ENCODE results near the gene PRPH2.

The PRPH2 gene

GRCh38 chr6:42697268-42697655, 25.1 kb downstream of the PRPH2 start:
- no peak for DNase-seq

GRCh38 chr6:42696526-42697267, 25.7 kb downstream of the PRPH2 start:
- DNase-seq, result no peak

GRCh38 chr6:42694586-42694985, 27.8 kb downstream of the PRPH2 start:
- no peak for DNase-seq

GRCh38 chr6:42693725-42694323, 28.6 kb downstream of the PRPH2 start:
- DNase-seq, result no peak

GRCh38 chr6:42692137-42692911, 30.1 kb downstream of the PRPH2 start:
- no peak for DNase-seq

- DNase-seq, result no peak
Measured at GRCh38 chr6:42690872-42691271, 31.5 kb downstream of the PRPH2 start.

- DNase-seq, result peak; percentile 34
Measured at GRCh38 chr6:42690151-42690702, 32.2 kb downstream of the PRPH2 start.

GRCh38 chr6:42689371-42689770, 33.0 kb downstream of the PRPH2 start:
- no peak for DNase-seq

- DNase-seq, result no peak
Measured at GRCh38 chr6:42688281-42688680, 34.1 kb downstream of the PRPH2 start.

GRCh38 chr6:42679358-42679757, 43.0 kb downstream of the PRPH2 start:
- DNase-seq, result no peak

- DNase-seq, result no peak
Measured at GRCh38 chr6:42674780-42675179, 47.6 kb downstream of the PRPH2 start.

- peak; percentile 16 for DNase-seq
Measured at GRCh38 chr6:42674368-42674767, 48.0 kb downstream of the PRPH2 start.

GRCh38 chr6:42664718-42665117, 57.7 kb downstream of the PRPH2 start:
- DNase-seq, result no peak

- DNase-seq, result peak; percentile 90
Measured at GRCh38 chr6:42661540-42662153, 60.8 kb downstream of the PRPH2 start.

- DNase-seq, result no peak
Measured at GRCh38 chr6:42659806-42660205, 62.6 kb downstream of the PRPH2 start.

GRCh38 chr6:42653851-42654250, 68.5 kb downstream of the PRPH2 start:
- no peak for DNase-seq

GRCh38 chr6:42652024-42652746, 70.2 kb downstream of the PRPH2 start:
- no peak for DNase-seq
